Limb (tissue), 2 donors: ENCODE results near the gene PIGB.
"Not testable (repeated sequence)": the region's sequence is repeated elsewhere in the genome, so short reads cannot be mapped to it uniquely, and the experiment has no call there.

Experiments used
- DNase-seq, 2 donors: peaks; one replicate each; pipeline ENCODE4 v3.0.0-alpha.2; 2016; ENCODE audit errors: extremely low spot score in 2 of 2

PIGB gene

GRCh38 chr15:55318588-55319494, at the start of gene PIGB, which contains the start of gene PIGBOS1:
PIGB (plus strand) TSS chr15:55319222; CDS start chr15:55319251, 29 bp downstream.
PIGBOS1 (minus strand) TSS chr15:55319123; CDS start chr15:55317792, 1,331 bp downstream.
- peak; percentile 89 for DNase-seq

- DNase-seq, result no peak
These were observed 48.7 kb upstream of the PIGB start for GRCh38 chr15:55270291-55270690.

- no peak for DNase-seq
These were observed 42.7 kb upstream of the PIGB start for GRCh38 chr15:55276324-55276723.

GRCh38 chr15:55277116-55277564, 41.9 kb upstream of the PIGB start:
- DNase-seq, result no peak

- DNase-seq, result no peak
These were observed 41.3 kb upstream of the PIGB start for GRCh38 chr15:55277715-55278114.

- DNase-seq, result no peak
These were observed 39.8 kb upstream of the PIGB start for GRCh38 chr15:55279100-55279745.

GRCh38 chr15:55279746-55280351, 39.2 kb upstream of the PIGB start:
- no peak for DNase-seq

GRCh38 chr15:55280589-55280988, 38.4 kb upstream of the PIGB start:
- DNase-seq, result not testable (repeated sequence)

GRCh38 chr15:55281517-55282228, 37.3 kb upstream of the PIGB start:
- DNase-seq, result no peak

- no peak for DNase-seq
These were observed 36.7 kb upstream of the PIGB start for GRCh38 chr15:55282284-55282833.

- no peak for DNase-seq
These were observed 35.5 kb upstream of the PIGB start for GRCh38 chr15:55283379-55284147.

GRCh38 chr15:55284426-55284825, 34.6 kb upstream of the PIGB start:
- no peak for DNase-seq

- not testable (repeated sequence) for DNase-seq
These were observed 32.4 kb upstream of the PIGB start for GRCh38 chr15:55286442-55287189.

GRCh38 chr15:55288006-55288717, 30.9 kb upstream of the PIGB start:
- DNase-seq, result no peak

GRCh38 chr15:55289011-55289745, 29.8 kb upstream of the PIGB start:
- no peak for DNase-seq

GRCh38 chr15:55289746-55290527, 29.1 kb upstream of the PIGB start, which contains the start of gene RAB27A:
RAB27A (minus strand) TSS chr15:55289813; CDS start chr15:55234934, 54,879 bp downstream.
- DNase-seq, result peak; percentile 43 to 80

- DNase-seq, result peak; percentile 82 to 89
These were observed 28.4 kb upstream of the PIGB start for GRCh38 chr15:55290528-55291057.
